Ishikawa (cell line): ENCODE measurements around the gene HELZ.

Experiments used
- CEBPB ChIP-seq: IDR thresholded peaks from 2 replicates; pipeline ENCODE4 v1.6.1; 2012
- CREB1 ChIP-seq: IDR thresholded peaks from 2 replicates; pipeline ENCODE4 v1.6.1; 2012; ENCODE audit warnings: low read depth
- EGR1 ChIP-seq: IDR thresholded peaks from 2 replicates; pipeline ENCODE4 v1.6.1; 2012
- EP300 ChIP-seq: IDR thresholded peaks from 2 replicates; pipeline ENCODE4 v1.6.1; 2012; ENCODE audit warnings: borderline replicate concordance
- FOXM1 ChIP-seq: IDR thresholded peaks from 2 replicates; pipeline ENCODE4 v1.6.1; 2012; ENCODE audit warnings: low read depth, borderline replicate concordance
- RAD21 ChIP-seq: IDR thresholded peaks from 2 replicates; pipeline ENCODE4 v1.6.1; 2012; ENCODE audit warnings: low read depth
- TCF12 ChIP-seq: IDR thresholded peaks from 2 replicates; pipeline ENCODE4 v1.6.1; 2012; ENCODE audit warnings: low read depth
- YY1 ChIP-seq: IDR thresholded peaks from 2 replicates; pipeline ENCODE4 v1.6.1; 2012; ENCODE audit warnings: low read depth
- TF ChIP-seq, protein P1 (sequence below): IDR thresholded peaks from 2 replicates; pipeline ENCODE4 v1.6.1; 2012; ENCODE audit warnings: low read depth, mild to moderate bottlenecking
- TF ChIP-seq, protein P2 (sequence below): IDR thresholded peaks from 2 replicates; pipeline ENCODE4 v1.6.1; 2012

DNA sequence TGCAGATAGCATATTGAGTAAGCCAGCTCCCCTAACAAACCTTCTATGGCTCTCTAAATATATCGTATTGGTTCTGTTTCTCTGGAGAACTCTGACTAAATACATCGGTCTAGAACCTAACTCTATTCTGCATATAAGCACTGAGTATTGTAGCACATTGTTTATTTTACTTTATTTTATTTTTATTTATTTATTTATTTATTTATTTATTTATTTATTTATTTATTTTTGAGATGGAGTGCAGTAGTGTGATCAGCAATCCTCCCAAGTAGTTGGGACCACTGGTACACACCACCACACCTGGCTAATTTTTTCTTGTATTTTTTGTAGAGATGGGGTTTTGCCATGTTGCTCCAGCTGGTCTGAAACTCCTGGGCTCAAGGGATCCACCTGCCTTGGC is 28.9 kb upstream of the HELZ start:
- TF ChIP-seq EP300 (no peak), EGR1 (no peak), FOXM1 (no peak), TCF12 (no peak), YY1 (no peak), CEBPB (no peak), RAD21 (no peak), CREB1 (no peak)
- TF ChIP-seq, protein P1, sequence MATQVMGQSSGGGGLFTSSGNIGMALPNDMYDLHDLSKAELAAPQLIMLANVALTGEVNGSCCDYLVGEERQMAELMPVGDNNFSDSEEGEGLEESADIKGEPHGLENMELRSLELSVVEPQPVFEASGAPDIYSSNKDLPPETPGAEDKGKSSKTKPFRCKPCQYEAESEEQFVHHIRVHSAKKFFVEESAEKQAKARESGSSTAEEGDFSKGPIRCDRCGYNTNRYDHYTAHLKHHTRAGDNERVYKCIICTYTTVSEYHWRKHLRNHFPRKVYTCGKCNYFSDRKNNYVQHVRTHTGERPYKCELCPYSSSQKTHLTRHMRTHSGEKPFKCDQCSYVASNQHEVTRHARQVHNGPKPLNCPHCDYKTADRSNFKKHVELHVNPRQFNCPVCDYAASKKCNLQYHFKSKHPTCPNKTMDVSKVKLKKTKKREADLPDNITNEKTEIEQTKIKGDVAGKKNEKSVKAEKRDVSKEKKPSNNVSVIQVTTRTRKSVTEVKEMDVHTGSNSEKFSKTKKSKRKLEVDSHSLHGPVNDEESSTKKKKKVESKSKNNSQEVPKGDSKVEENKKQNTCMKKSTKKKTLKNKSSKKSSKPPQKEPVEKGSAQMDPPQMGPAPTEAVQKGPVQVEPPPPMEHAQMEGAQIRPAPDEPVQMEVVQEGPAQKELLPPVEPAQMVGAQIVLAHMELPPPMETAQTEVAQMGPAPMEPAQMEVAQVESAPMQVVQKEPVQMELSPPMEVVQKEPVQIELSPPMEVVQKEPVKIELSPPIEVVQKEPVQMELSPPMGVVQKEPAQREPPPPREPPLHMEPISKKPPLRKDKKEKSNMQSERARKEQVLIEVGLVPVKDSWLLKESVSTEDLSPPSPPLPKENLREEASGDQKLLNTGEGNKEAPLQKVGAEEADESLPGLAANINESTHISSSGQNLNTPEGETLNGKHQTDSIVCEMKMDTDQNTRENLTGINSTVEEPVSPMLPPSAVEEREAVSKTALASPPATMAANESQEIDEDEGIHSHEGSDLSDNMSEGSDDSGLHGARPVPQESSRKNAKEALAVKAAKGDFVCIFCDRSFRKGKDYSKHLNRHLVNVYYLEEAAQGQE = no peak
- TF ChIP-seq, protein P2, sequence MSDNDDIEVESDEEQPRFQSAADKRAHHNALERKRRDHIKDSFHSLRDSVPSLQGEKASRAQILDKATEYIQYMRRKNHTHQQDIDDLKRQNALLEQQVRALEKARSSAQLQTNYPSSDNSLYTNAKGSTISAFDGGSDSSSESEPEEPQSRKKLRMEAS = no peak
